K562 (cell line): ENCODE results near the gene EXTL1. TPM values are rescaled to one million over a fixed set of nuclear protein-coding genes. Genes with fewer than 3 reads are reported as not detected.
A peak's percentile ranks its signal among the peaks of the same experiment; 100 is the strongest.

ENCODE experiments used
- ATAC-seq: fragments of 200-7000 bp; cut with Tn5 transposase; 3 replicates; pipeline ENCODE4 v1.9.1; 2020; ENCODE audit warnings: moderate library complexity
- BruUV-seq: library from RNA; stranded (reverse); fragments of 400-500 nt; replicated peaks from 2 replicates; lab custom pipeline; 2021; lab: Mats Ljungman, UMichigan
- CTCF ChIA-PET: fragments of 300-600 bp; formaldehyde crosslinking; extraction: SDS; loops from one replicate; lab custom pipeline; 2021; ENCODE audit warnings: low intra/inter-chr PET ratio; lab: Yijun Ruan, JAX
- POLR2A ChIA-PET: fragments of 300-600, 350-650 bp; sonication (Branson Sonifier 250); formaldehyde crosslinking; extraction: SDS; loops from one replicate; lab custom pipeline; 2021; ENCODE audit warnings: antibody characterized with exemption, inconsistent platforms; lab: Yijun Ruan, JAX
- DNase-seq, 4 experiments: peaks; one replicate each; pipeline versions ENCODE4 v3.0.0 to v3.0.0-alpha.2; 2011 to 2018; ENCODE audit warnings: low spot score in 3 of 4, mixed read lengths in 3 of 4; ENCODE audit errors: extremely low read depth in 1 of 4
- FAIRE-seq: peaks from 2 replicates; lab custom pipeline; 2011; peaks lifted over from hg19 to GRCh38; lab: Jason Lieb, UNC
- H2AFZ ChIP-seq: 2 replicates; pipeline ENCODE4 v1.6.0; 2011; ENCODE audit warnings: low read depth, low read length, control low read depth, inconsistent platforms
- H3K27ac ChIP-seq: fragments of 200-600 bp; 3 replicates; pipeline ENCODE4 v1.8.0; 2011; ENCODE audit warnings: low read depth, mild to moderate bottlenecking, control low read depth, inconsistent platforms, low read length, moderate library complexity, mixed read lengths; ENCODE audit errors: extremely low read depth
- H3K27me3 ChIP-seq, 2 experiments: fragments of 300-600 bp in 1 of 2; 2 replicates in 1 of 2; 3 replicates in 1 of 2; pipeline versions ENCODE4 v1.6.0 to v1.8.0; 2011; ENCODE audit warnings: inconsistent platforms in 2 of 2, low read length in 2 of 2, mild to moderate bottlenecking in 1 of 2, mixed read lengths in 1 of 2, moderate library complexity in 1 of 2; ENCODE audit not compliant: control insufficient read depth in 2 of 2, insufficient read depth in 2 of 2
- H3K36me3 ChIP-seq: fragments of 300-600 bp; 3 replicates; pipeline ENCODE4 v1.8.0; 2011; ENCODE audit warnings: mild to moderate bottlenecking, low read length, inconsistent platforms; ENCODE audit not compliant: control insufficient read depth, insufficient read depth
- H3K4me1 ChIP-seq, 2 experiments: fragments of 200-600 bp in 1 of 2; replicated peaks in 1 of 2; 2 replicates in 1 of 2; 3 replicates in 1 of 2; pipeline versions ENCODE4 v1.5.1 to v1.8.0; 2011; ENCODE audit warnings: inconsistent platforms in 2 of 2, low read length in 2 of 2, mild to moderate bottlenecking in 1 of 2, mixed read lengths in 1 of 2, moderate library complexity in 1 of 2; ENCODE audit not compliant: control insufficient read depth in 2 of 2, insufficient read depth in 2 of 2
- H3K4me2 ChIP-seq: 2 replicates; pipeline ENCODE4 v1.6.1; 2011; ENCODE audit warnings: low read length, control low read depth, inconsistent platforms, mixed read lengths; ENCODE audit not compliant: insufficient read depth
- H3K4me3 ChIP-seq: fragments of 200-600 bp; sonication (generic), shearing (Covaris generic); 2 replicates; pipeline ENCODE4 v1.5.1; 2016; ENCODE audit warnings: control low read depth, inconsistent platforms
- H3K79me2 ChIP-seq: fragments of 200-600 bp; 3 replicates; pipeline ENCODE4 v1.8.0; 2011; ENCODE audit warnings: low read length, inconsistent platforms; ENCODE audit not compliant: control insufficient read depth, insufficient read depth
- H3K9ac ChIP-seq, 2 experiments: 2 replicates each; pipeline versions ENCODE4 v1.6.0 to v1.6.1; 2011; ENCODE audit warnings: low read depth in 2 of 2, low read length in 2 of 2, control low read depth in 1 of 2, inconsistent platforms in 1 of 2, mild to moderate bottlenecking in 1 of 2, mixed read lengths in 1 of 2; ENCODE audit not compliant: insufficient read depth in 1 of 2
- H3K9me1 ChIP-seq: one replicate; pipeline ENCODE4 v1.6.0; 2011; ENCODE audit warnings: inconsistent platforms, mild to moderate bottlenecking, low read length, moderate library complexity; ENCODE audit not compliant: control insufficient read depth, insufficient read depth
- H3K9me3 ChIP-seq: replicated peaks from 2 replicates; pipeline ENCODE4 v1.5.1; 2011; ENCODE audit warnings: low read depth, low read length, inconsistent platforms; ENCODE audit not compliant: control insufficient read depth, insufficient read depth
- H4K20me1 ChIP-seq: replicated peaks from 2 replicates; pipeline ENCODE4 v1.6.1; 2011; ENCODE audit warnings: low read length, inconsistent platforms, mixed read lengths; ENCODE audit not compliant: control insufficient read depth, insufficient read depth
- ARID2 ChIP-seq: fragments of 450-650 bp; IDR thresholded peaks from 2 replicates; pipeline ENCODE4 v1.6.1; 2017; ENCODE audit warnings: antibody characterized with exemption, mild to moderate bottlenecking
- CBX5 ChIP-seq: IDR thresholded peaks from 2 replicates; pipeline ENCODE4 v1.6.1; 2014; ENCODE audit warnings: low read depth, borderline replicate concordance
- CEBPG ChIP-seq, 3 experiments: fragments of 200-800 bp in 1 of 3; sonication (Bioruptor generic) in 1 of 3; sonication (generic) in 1 of 3; formaldehyde crosslinking in 1 of 3; IDR thresholded peaks in 2 of 3; conservative IDR thresholded peaks in 1 of 3; 2 replicates each; pipeline versions ENCODE4 v1.6.1 to v1.8.0; 2016 to 2022; ENCODE audit warnings: missing compliant biosample characterization in 2 of 3, missing genetic modification characterization in 2 of 3, mild to moderate bottlenecking in 1 of 3, missing genetic modification reagents in 1 of 3
- FOXK2 ChIP-seq, 2 experiments: fragments of 450-650 bp; IDR thresholded peaks in 1 of 2; conservative IDR thresholded peaks in 1 of 2; 2 replicates each; pipeline ENCODE4 v1.6.1; 2016; ENCODE audit warnings: low read depth in 2 of 2, mild to moderate bottlenecking in 1 of 2
- GABPB1 ChIP-seq: sonication (generic); formaldehyde crosslinking; IDR thresholded peaks from 2 replicates; pipeline ENCODE4 v1.8.0; 2022; ENCODE audit warnings: mild to moderate bottlenecking, missing genetic modification reagents
- KDM2B ChIP-seq: fragments of 250-450 bp; sonication (Bioruptor Pico); IDR thresholded peaks from 2 replicates; pipeline ENCODE4 v1.8.0; 2021; ENCODE audit warnings: mild to moderate bottlenecking, moderate library complexity
- NR4A1 ChIP-seq, 2 experiments: fragments of 250-450 bp in 1 of 2; fragments of 450-650 bp in 1 of 2; sonication (Bioruptor Pico) in 1 of 2; IDR thresholded peaks; 2 replicates each; pipeline versions ENCODE4 v1.4.0 to v1.6.1; 2016 to 2020; ENCODE audit warnings: mild to moderate bottlenecking in 2 of 2, missing compliant biosample characterization in 1 of 2, missing genetic modification characterization in 1 of 2, moderate library complexity in 1 of 2
- SMAD3 ChIP-seq: fragments of 450-650 bp; formaldehyde crosslinking; conservative IDR thresholded peaks from 2 replicates; pipeline ENCODE4 v1.4.0; 2020; ENCODE audit warnings: mild to moderate bottlenecking
- WGBS: fragments of 100-300 bp; shearing (Covaris generic); methylation state at CpG from one replicate; pipeline ENCODE4 v1.1.6; 2016; ENCODE audit warnings: low coverage, mixed read lengths; ENCODE audit not compliant: insufficient coverage; ENCODE audit errors: missing lambda C conversion rate; 5-methylcytosine and 5-hydroxymethylcytosine counted together
- in situ Hi-C: fragments of 300-500 bp; cut with MboI; formaldehyde crosslinking; loops from 4 replicates; pipeline ENCODE4 v1.15.0; 2018; ENCODE audit warnings: inconsistent platforms, mixed read lengths
- intact Hi-C: fragments of 100-400 bp; cut with micrococcal nuclease; formaldehyde crosslinking; loops from 2 replicates; pipeline ENCODE4 v1.14.2; 2022
- polyA plus RNA-seq, 8 experiments: library from polyadenylated mRNA; depleted of rRNA in 4 of 8; stranded (reverse) in 5 of 8; unstranded in 3 of 8; fragments of >200 nt; fragmentation: Nextera tagmentation in 2 of 8; fragmentation: Illumina TruSeq in 1 of 8; extraction: Ambion mirVana in 2 of 8; extraction: Trizol in 1 of 8; gene quantifications; 2 replicates each; pipeline versions ENCODE4 v1.2.1 to v1.2.3, GENCODE V29; 2011 to 2014; ENCODE audit warnings: inconsistent platforms in 1 of 8, missing spikeins in 1 of 8
- total RNA-seq, 7 experiments: library from RNA; depleted of rRNA in 6 of 7; stranded (reverse); fragments of >200 nt in 6 of 7; fragmentation: Illumina TruSeq in 2 of 7; extraction: Trizol in 2 of 7; gene quantifications; 2 replicates each; pipeline versions ENCODE4 v1.2.1 to v1.2.3, GENCODE V29; 2011 to 2021; ENCODE audit warnings: low replicate concordance in 1 of 7
- TF ChIP-seq, protein P1 (sequence below): sonication (generic); formaldehyde crosslinking; IDR thresholded peaks from 2 replicates; pipeline ENCODE4 v1.8.0; 2022; ENCODE audit warnings: mild to moderate bottlenecking, missing genetic modification reagents
- TF ChIP-seq, protein P2 (sequence below): sonication (generic); formaldehyde crosslinking; IDR thresholded peaks from 2 replicates; pipeline ENCODE4 v1.8.0; 2022; ENCODE audit warnings: mild to moderate bottlenecking, missing genetic modification reagents
- TF ChIP-seq, protein P3 (sequence below): fragments of 250-450 bp; sonication (Bioruptor Pico); IDR thresholded peaks from 2 replicates; pipeline ENCODE4 v1.4.0; 2020

Gene EXTL1
- total and polyA plus RNA-seq, 9 of the 15 experiments (the other 6 are each of a cell fraction or from before 2014, with no cell fraction given) = 0.04 to 0.23 (median 0.08) TPM; not detected in 3

DNA sequence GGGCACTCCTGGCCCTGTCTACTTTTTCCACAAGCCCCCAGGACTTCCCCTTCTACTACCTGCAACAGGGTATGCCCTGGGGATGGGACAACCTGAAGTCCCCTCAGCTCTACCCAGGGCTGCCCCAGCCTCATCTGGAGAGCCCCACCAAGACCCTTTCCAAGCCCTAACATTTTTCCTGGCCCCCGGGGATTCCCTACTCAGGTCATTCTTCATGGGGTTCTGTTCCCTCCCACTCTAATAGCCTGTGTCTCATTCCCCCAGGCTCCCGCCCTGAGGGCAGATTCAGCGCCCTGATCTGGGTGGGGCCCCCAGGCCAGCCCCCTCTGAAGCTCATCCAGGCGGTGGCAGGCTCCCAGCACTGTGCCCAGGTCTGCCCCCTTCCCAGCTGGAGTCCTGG lies 9.6 kb downstream of the EXTL1 start (continued):
- TF ChIP-seq CBX5 = no peak
- no peak for TF ChIP-seq NR4A1 (CRISPR knock-in tag; IDR thresholded peaks at IDR 0.05)
- no peak for TF ChIP-seq NR4A1 (tag; IDR thresholded peaks at IDR 0.05)
- no peak for TF ChIP-seq CEBPG (CRISPR knock-in tag; IDR thresholded peaks at IDR 0.05)
- no peak for TF ChIP-seq CEBPG (tag; conservative IDR thresholded peaks at IDR 0.05 in 1 of 2, IDR thresholded peaks at IDR 0.05 in 1 of 2)
- no peak for TF ChIP-seq GABPB1 (CRISPR knock-in tag)

DNA sequence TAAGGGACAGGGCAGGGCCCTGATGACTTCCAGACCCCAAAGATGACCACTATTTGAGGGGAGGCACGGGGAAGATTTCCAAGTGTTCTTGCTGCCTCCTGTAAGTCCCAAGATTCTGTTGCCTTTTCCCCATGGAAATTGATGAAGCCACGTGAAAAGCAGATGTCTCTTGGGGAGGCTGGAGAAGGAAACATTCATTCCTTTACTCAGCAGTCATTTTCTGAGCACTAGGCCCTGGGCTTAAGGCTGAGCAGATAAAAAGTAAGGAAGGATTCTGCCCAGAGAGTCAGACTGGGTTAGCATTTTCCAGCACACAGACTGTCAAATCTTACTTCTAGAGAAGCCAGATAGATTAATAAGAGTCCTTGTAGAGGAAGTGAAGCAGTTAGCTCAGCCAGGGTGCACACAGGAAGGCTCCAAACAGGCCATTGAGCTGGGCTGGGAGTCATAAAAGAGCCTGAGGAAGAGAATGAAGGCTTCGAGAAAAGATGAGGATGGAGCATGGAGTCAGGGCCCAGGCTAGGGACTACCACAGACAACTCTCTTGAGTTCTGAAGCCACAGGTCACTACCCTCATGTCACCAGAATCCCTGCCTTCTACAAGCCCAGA lies 10.1 kb downstream of the EXTL1 start:
- H3K9ac ChIP-seq = peak overlapping the region in 1 of 2 experiments; percentile 45; a peak in 1 of 4 replicates
- ChIA-PET CTCF (no interaction called here), POLR2A (interaction anchor here (0.6 to 1.5 kb wide), 5 partner anchors 7 to 1873 kb away, joined by 3 to 7 read pairs (median 3); partner anchors contain the start of gene TRIM63)
- in situ Hi-C loops = no loop called here
- FAIRE-seq (no peak), ATAC-seq (no peak), DNase-seq (no peak)
- H3K9me1 ChIP-seq = no peaks in the 10 kb centered on the region
- H3K9me3 ChIP-seq = no peaks in the 10 kb centered on the region
- H3K79me2 ChIP-seq = peaks cover 8% of the 10 kb centered on the region; the same call in 2 of the 3 replicates
- H3K4me3 ChIP-seq = no peak overlapping the region
- no peak overlapping the region for H3K27ac ChIP-seq
- H2AFZ ChIP-seq = no peak overlapping the region
- no peaks in the 10 kb centered on the region for H3K27me3 ChIP-seq
- no peak overlapping the region for H3K4me2 ChIP-seq
- no peaks in the 10 kb centered on the region for H4K20me1 ChIP-seq
- peaks cover 36 to 64% of the 10 kb centered on the region in 2 experiments for H3K4me1 ChIP-seq
- no peaks in the 10 kb centered on the region for H3K36me3 ChIP-seq
- 55% methylated on average over 3 of the region's 3 CpGs for WGBS
- intact Hi-C loops = no loop called here
- BruUV-seq = no TSS peak
- TF ChIP-seq KDM2B (CRISPR knock-in tag) (no peak), ARID2 (no peak), SMAD3 (CRISPR knock-in tag) (no peak), FOXK2 (conservative IDR thresholded peaks at IDR 0.05 in 1 of 2, IDR thresholded peaks at IDR 0.05 in 1 of 2; ENCODE audit: low read depth in 2 of 2) (no peak)
- TF ChIP-seq, protein P1, sequence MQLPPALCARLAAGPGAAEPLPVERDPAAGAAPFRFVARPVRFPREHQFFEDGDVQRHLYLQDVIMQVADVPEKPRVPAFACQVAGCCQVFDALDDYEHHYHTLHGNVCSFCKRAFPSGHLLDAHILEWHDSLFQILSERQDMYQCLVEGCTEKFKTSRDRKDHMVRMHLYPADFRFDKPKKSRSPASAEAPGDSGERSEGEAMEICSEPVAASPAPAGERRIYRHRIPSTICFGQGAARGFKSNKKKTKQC (CRISPR knock-in tag) = no peak
- TF ChIP-seq, protein P2, sequence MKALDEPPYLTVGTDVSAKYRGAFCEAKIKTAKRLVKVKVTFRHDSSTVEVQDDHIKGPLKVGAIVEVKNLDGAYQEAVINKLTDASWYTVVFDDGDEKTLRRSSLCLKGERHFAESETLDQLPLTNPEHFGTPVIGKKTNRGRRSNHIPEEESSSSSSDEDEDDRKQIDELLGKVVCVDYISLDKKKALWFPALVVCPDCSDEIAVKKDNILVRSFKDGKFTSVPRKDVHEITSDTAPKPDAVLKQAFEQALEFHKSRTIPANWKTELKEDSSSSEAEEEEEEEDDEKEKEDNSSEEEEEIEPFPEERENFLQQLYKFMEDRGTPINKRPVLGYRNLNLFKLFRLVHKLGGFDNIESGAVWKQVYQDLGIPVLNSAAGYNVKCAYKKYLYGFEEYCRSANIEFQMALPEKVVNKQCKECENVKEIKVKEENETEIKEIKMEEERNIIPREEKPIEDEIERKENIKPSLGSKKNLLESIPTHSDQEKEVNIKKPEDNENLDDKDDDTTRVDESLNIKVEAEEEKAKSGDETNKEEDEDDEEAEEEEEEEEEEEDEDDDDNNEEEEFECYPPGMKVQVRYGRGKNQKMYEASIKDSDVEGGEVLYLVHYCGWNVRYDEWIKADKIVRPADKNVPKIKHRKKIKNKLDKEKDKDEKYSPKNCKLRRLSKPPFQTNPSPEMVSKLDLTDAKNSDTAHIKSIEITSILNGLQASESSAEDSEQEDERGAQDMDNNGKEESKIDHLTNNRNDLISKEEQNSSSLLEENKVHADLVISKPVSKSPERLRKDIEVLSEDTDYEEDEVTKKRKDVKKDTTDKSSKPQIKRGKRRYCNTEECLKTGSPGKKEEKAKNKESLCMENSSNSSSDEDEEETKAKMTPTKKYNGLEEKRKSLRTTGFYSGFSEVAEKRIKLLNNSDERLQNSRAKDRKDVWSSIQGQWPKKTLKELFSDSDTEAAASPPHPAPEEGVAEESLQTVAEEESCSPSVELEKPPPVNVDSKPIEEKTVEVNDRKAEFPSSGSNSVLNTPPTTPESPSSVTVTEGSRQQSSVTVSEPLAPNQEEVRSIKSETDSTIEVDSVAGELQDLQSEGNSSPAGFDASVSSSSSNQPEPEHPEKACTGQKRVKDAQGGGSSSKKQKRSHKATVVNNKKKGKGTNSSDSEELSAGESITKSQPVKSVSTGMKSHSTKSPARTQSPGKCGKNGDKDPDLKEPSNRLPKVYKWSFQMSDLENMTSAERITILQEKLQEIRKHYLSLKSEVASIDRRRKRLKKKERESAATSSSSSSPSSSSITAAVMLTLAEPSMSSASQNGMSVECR (CRISPR knock-in tag) = no peak
- TF ChIP-seq, protein P3, sequence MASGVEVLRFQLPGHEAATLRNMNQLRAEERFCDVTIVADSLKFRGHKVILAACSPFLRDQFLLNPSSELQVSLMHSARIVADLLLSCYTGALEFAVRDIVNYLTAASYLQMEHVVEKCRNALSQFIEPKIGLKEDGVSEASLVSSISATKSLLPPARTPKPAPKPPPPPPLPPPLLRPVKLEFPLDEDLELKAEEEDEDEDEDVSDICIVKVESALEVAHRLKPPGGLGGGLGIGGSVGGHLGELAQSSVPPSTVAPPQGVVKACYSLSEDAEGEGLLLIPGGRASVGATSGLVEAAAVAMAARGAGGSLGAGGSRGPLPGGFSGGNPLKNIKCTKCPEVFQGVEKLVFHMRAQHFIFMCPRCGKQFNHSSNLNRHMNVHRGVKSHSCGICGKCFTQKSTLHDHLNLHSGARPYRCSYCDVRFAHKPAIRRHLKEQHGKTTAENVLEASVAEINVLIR (CRISPR knock-in tag) = no peak
